GM12892 (cell line): ENCODE results near the gene ARHGEF2.

ENCODE experiments used
- POLR2A ChIP-seq: IDR thresholded peaks from 2 replicates; pipeline ENCODE4 v1.6.1; 2011; ENCODE audit warnings: low read depth, low read length, control low read depth
- POLR2AphosphoS5 ChIP-seq: IDR thresholded peaks from 2 replicates; pipeline ENCODE4 v1.6.1; 2011; ENCODE audit warnings: low read depth, low read length, control low read depth
- TAF1 ChIP-seq: IDR thresholded peaks from 2 replicates; pipeline ENCODE4 v1.6.1; 2011; ENCODE audit warnings: low read depth, mild to moderate bottlenecking, control low read depth, low read length, borderline replicate concordance

GRCh38 chr1:155900161-155900560 lies 78.2 kb downstream of the ARHGEF2 start:
- TF ChIP-seq POLR2A: no peak
- no peak for TF ChIP-seq TAF1
- TF ChIP-seq POLR2AphosphoS5: no peak
